Panc1 (cell line): ENCODE measurements around the gene PIGU. TPM values are rescaled to one million over a fixed set of nuclear protein-coding genes. Genes with fewer than 3 reads are reported as not detected.
"Not testable (repeated sequence)": the region's sequence is repeated elsewhere in the genome, so short reads cannot be mapped to it uniquely, and the experiment has no call there.

Source experiments
- ATAC-seq: fragments of 200-7000 bp; cut with Tn5 transposase; 2 replicates; pipeline ENCODE4 v1.9.1; 2020; ENCODE audit warnings: mild to moderate bottlenecking, moderate library complexity
- BruUV-seq: library from RNA; stranded (reverse); fragments of 400-500 nt; replicated peaks from 2 replicates; lab custom pipeline; 2021; lab: Mats Ljungman, UMichigan
- CTCF ChIA-PET: fragments of 300-600 bp; sonication (Branson Sonifier 250); formaldehyde crosslinking; loops from one replicate; lab custom pipeline; 2022; ENCODE audit warnings: antibody characterized with exemption; lab: Charles Lee
- POLR2A ChIA-PET: fragments of 300-600 bp; sonication (Branson Sonifier 250); formaldehyde crosslinking; loops from one replicate; lab custom pipeline; 2022; ENCODE audit warnings: antibody characterized with exemption; lab: Charles Lee
- DNase-seq: peaks from one replicate; pipeline ENCODE4 v3.0.0-alpha.2; 2010; ENCODE audit warnings: low read depth, low spot score
- H3K27ac ChIP-seq: 2 replicates; pipeline ENCODE4 v1.5.1; 2011; ENCODE audit warnings: mild to moderate bottlenecking, low read length, inconsistent platforms
- H3K27me3 ChIP-seq: fragments of 200-500 bp; sonication (Bioruptor generic); 2 replicates; pipeline ENCODE4 v1.6.0; 2014; ENCODE audit warnings: low read length, inconsistent platforms; ENCODE audit not compliant: control insufficient read depth, insufficient read depth
- H3K36me3 ChIP-seq: fragments of 200-500 bp; sonication (Bioruptor generic); 2 replicates; pipeline ENCODE4 v1.5.1; 2014; ENCODE audit warnings: inconsistent platforms, mild to moderate bottlenecking, low read length, moderate library complexity; ENCODE audit not compliant: control insufficient read depth, insufficient read depth
- H3K4me1 ChIP-seq: 2 replicates; pipeline ENCODE4 v1.5.1; 2011; ENCODE audit warnings: inconsistent platforms, mild to moderate bottlenecking, low read length, moderate library complexity; ENCODE audit not compliant: control insufficient read depth, insufficient read depth
- H3K4me3 ChIP-seq, 2 experiments: 2 replicates each; pipeline ENCODE4 v1.5.1; 2011 to 2012; ENCODE audit warnings: low read depth in 2 of 2, low read length in 2 of 2, mild to moderate bottlenecking in 2 of 2, inconsistent platforms in 1 of 2, moderate library complexity in 1 of 2
- H3K9me3 ChIP-seq: fragments of 200-500 bp; sonication (Bioruptor generic); 2 replicates; pipeline ENCODE4 v1.5.1; 2014; ENCODE audit warnings: low read depth, mild to moderate bottlenecking, inconsistent platforms, low read length, moderate library complexity; ENCODE audit not compliant: control insufficient read depth, insufficient read depth
- POLR2AphosphoS5 ChIP-seq: IDR thresholded peaks from 2 replicates; pipeline ENCODE4 v1.6.1; 2012; ENCODE audit warnings: mild to moderate bottlenecking, low read depth, low read length, moderate library complexity
- SIN3A ChIP-seq: IDR thresholded peaks from 2 replicates; pipeline ENCODE4 v1.6.1; 2012; ENCODE audit warnings: low read depth, mild to moderate bottlenecking, low read length, moderate library complexity, borderline replicate concordance; ENCODE audit not compliant: insufficient read depth
- TCF7L2 ChIP-seq: IDR thresholded peaks from 2 replicates; pipeline ENCODE4 v1.6.1; 2011; ENCODE audit warnings: mild to moderate bottlenecking, low read depth, low read length, inconsistent platforms
- in situ Hi-C: cut with HindIII; loops from 2 replicates; pipeline ENCODE4 v1.10.0; 2016; ENCODE audit warnings: low sequenced_read_pairs, low pct_unique_long_range_greater_than_20kb
- intact Hi-C: fragments of 100-400 bp; cut with micrococcal nuclease; formaldehyde crosslinking; loops from one replicate; pipeline ENCODE4 v1.10.0; 2022; ENCODE audit not compliant: unreplicated experiment
- total RNA-seq: library from RNA; stranded (reverse); gene quantifications from one replicate; pipeline ENCODE4 v1.2.1, GENCODE V29; 2021; ENCODE audit not compliant: unreplicated experiment
- TF ChIP-seq, protein P1 (sequence below): fragments of 450-650 bp; IDR thresholded peaks from 2 replicates; pipeline ENCODE4 v1.5.1; 2017; ENCODE audit warnings: mild to moderate bottlenecking
- TF ChIP-seq, protein P2 (sequence below), 2 experiments: IDR thresholded peaks; 2 replicates each; pipeline ENCODE4 v1.6.1; 2011 to 2012; ENCODE audit warnings: low read depth in 2 of 2, control low read depth in 1 of 2, low read length in 1 of 2, mild to moderate bottlenecking in 1 of 2, moderate library complexity in 1 of 2; ENCODE audit not compliant: insufficient read depth in 1 of 2

The PIGU gene
- total RNA-seq, 1 experiment from 2014 or later: 22.9 TPM

DNA sequence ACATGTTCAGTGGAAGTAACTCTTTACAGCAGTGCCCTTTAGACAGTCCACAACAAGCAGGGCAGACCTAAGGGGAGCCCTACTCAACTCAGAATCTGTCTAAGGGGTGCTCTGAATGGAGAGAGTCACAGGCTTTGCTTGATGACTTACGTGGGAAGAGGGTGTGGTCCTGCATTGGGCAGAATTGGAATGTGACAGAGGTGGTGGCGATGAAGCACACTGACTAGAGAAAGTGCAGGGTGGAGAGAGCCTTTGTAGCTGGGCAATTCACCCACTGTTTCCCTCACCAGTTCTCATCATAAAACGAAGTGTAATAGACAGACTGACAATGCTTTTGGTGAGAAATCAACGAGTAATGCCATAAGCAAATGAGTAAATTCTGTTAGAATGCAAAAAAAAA, 38.5 kb upstream of the PIGU start:
- intact Hi-C loops: no loop called here
- Histone ChIP-seq H3K4me1 (peaks cover 3% of the 10 kb centered on the region; the same call in 1 of the 2 replicates), H3K27ac (no peak overlapping the region), H3K9me3 (no peaks in the 10 kb centered on the region), H3K27me3 (no peaks in the 10 kb centered on the region), H3K36me3 (0 out of 2 replicates have a peak, but pooled peaks cover 2% of the 10 kb centered on the region), H3K4me3 (no peak overlapping the region)
- DNase-seq (no peak), ATAC-seq (no peak)
- in situ Hi-C loops: no loop called here
- CTCF ChIA-PET: no interaction called here
- no TSS peak for BruUV-seq
- TF ChIP-seq SIN3A (no peak), TCF7L2 (no peak), POLR2AphosphoS5 (no peak)
- TF ChIP-seq, protein P1, sequence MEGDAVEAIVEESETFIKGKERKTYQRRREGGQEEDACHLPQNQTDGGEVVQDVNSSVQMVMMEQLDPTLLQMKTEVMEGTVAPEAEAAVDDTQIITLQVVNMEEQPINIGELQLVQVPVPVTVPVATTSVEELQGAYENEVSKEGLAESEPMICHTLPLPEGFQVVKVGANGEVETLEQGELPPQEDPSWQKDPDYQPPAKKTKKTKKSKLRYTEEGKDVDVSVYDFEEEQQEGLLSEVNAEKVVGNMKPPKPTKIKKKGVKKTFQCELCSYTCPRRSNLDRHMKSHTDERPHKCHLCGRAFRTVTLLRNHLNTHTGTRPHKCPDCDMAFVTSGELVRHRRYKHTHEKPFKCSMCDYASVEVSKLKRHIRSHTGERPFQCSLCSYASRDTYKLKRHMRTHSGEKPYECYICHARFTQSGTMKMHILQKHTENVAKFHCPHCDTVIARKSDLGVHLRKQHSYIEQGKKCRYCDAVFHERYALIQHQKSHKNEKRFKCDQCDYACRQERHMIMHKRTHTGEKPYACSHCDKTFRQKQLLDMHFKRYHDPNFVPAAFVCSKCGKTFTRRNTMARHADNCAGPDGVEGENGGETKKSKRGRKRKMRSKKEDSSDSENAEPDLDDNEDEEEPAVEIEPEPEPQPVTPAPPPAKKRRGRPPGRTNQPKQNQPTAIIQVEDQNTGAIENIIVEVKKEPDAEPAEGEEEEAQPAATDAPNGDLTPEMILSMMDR: no peak
- TF ChIP-seq, protein P2, sequence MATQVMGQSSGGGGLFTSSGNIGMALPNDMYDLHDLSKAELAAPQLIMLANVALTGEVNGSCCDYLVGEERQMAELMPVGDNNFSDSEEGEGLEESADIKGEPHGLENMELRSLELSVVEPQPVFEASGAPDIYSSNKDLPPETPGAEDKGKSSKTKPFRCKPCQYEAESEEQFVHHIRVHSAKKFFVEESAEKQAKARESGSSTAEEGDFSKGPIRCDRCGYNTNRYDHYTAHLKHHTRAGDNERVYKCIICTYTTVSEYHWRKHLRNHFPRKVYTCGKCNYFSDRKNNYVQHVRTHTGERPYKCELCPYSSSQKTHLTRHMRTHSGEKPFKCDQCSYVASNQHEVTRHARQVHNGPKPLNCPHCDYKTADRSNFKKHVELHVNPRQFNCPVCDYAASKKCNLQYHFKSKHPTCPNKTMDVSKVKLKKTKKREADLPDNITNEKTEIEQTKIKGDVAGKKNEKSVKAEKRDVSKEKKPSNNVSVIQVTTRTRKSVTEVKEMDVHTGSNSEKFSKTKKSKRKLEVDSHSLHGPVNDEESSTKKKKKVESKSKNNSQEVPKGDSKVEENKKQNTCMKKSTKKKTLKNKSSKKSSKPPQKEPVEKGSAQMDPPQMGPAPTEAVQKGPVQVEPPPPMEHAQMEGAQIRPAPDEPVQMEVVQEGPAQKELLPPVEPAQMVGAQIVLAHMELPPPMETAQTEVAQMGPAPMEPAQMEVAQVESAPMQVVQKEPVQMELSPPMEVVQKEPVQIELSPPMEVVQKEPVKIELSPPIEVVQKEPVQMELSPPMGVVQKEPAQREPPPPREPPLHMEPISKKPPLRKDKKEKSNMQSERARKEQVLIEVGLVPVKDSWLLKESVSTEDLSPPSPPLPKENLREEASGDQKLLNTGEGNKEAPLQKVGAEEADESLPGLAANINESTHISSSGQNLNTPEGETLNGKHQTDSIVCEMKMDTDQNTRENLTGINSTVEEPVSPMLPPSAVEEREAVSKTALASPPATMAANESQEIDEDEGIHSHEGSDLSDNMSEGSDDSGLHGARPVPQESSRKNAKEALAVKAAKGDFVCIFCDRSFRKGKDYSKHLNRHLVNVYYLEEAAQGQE (IDR thresholded peaks at IDR 0.05; ENCODE audit: insufficient read depth in 1 of 2, low read depth in 2 of 2, low read length in 1 of 2): no peak
- POLR2A ChIA-PET: interaction anchor here (0.6 kb wide), 1 partner anchor 228 kb away, joined by 5 read pairs; no protein-coding TSS in a partner anchor

- ATAC-seq, H3K27ac ChIP-seq, DNase-seq, in situ Hi-C loops, H3K27me3 ChIP-seq, H3K36me3 ChIP-seq, H3K4me3 ChIP-seq, CTCF ChIA-PET, BruUV-seq, intact Hi-C loops, H3K9me3 ChIP-seq, H3K4me1 ChIP-seq: not testable (repeated sequence)
- POLR2A ChIA-PET: interaction anchor here (0.7 kb wide), 1 partner anchor 46 kb away, joined by 4 read pairs; no protein-coding TSS in a partner anchor
Observed at GRCh38 chr20:34713944-34714515, 37.1 kb upstream of the PIGU start.
